GM23338 (cell line): Measurements from ENCODE around the gene ACAP1. TPM values are rescaled to one million over a fixed set of nuclear protein-coding genes. Genes with fewer than 3 reads are reported as not detected.
"Not testable (repeated sequence)": the region's sequence is repeated elsewhere in the genome, so short reads cannot be mapped to it uniquely, and the experiment has no call there.

Experiments used
- ATAC-seq: fragments of 200-7000 bp; cut with Tn5 transposase; 3 replicates; pipeline ENCODE4 v1.9.1; 2020
- DNase-seq: peaks from one replicate; pipeline ENCODE4 v3.0.0-alpha.2; 2015; ENCODE audit warnings: low spot score
- H2AFZ ChIP-seq: fragments of 200-600 bp; sonication (generic); 2 replicates; pipeline ENCODE4 v1.8.0; 2016; ENCODE audit warnings: antibody characterized with exemption, mild to moderate bottlenecking, moderate library complexity
- H3F3A ChIP-seq: fragments of 200-600 bp; sonication (generic); replicated peaks from 2 replicates; pipeline ENCODE4 v1.8.0; 2017; ENCODE audit warnings: antibody characterized with exemption, mixed run types, low read depth
- H3K27ac ChIP-seq: fragments of 200-600 bp; sonication (generic); 2 replicates; pipeline ENCODE4 v1.6.1; 2016; ENCODE audit warnings: low read depth
- H3K27me3 ChIP-seq: fragments of 200-600 bp; sonication (generic); 2 replicates; pipeline ENCODE4 v1.8.0; 2016; ENCODE audit warnings: mild to moderate bottlenecking, mixed run types, moderate library complexity; ENCODE audit not compliant: insufficient read depth
- H3K36me3 ChIP-seq: fragments of 200-600 bp; sonication (generic); 2 replicates; pipeline ENCODE4 v1.8.0; 2016; ENCODE audit warnings: mild to moderate bottlenecking; ENCODE audit not compliant: insufficient read depth
- H3K4me1 ChIP-seq: fragments of 200-600 bp; sonication (generic); 2 replicates; pipeline ENCODE4 v1.8.0; 2016; ENCODE audit warnings: mild to moderate bottlenecking, moderate library complexity; ENCODE audit not compliant: insufficient read depth
- H3K4me2 ChIP-seq: fragments of 200-600 bp; sonication (generic); 2 replicates; pipeline ENCODE4 v1.7.1; 2017; ENCODE audit warnings: mixed run types
- H3K4me3 ChIP-seq: fragments of 200-600 bp; sonication (generic); 2 replicates; pipeline ENCODE4 v1.6.1; 2016; ENCODE audit warnings: mixed run types
- H3K79me2 ChIP-seq: fragments of 200-600 bp; sonication (generic); replicated peaks from 2 replicates; pipeline ENCODE4 v1.8.0; 2017; ENCODE audit warnings: mild to moderate bottlenecking; ENCODE audit not compliant: insufficient read depth
- H3K9me2 ChIP-seq: fragments of 200-600 bp; sonication (generic); 2 replicates; pipeline ENCODE4 v1.8.0; 2017; ENCODE audit not compliant: insufficient read depth
- H4K20me1 ChIP-seq: fragments of 200-600 bp; sonication (generic); replicated peaks from 2 replicates; pipeline ENCODE4 v1.8.0; 2017; ENCODE audit warnings: mild to moderate bottlenecking; ENCODE audit not compliant: insufficient read depth
- H3K27ac Mint-ChIP-seq: 2 replicates; pipeline ENCODE4 v1.8.0; 2020; ENCODE audit warnings: inconsistent platforms, mild to moderate bottlenecking, moderate library complexity, mixed read lengths
- H3K27me3 Mint-ChIP-seq: 3 replicates; pipeline ENCODE4 v1.8.0; 2022; ENCODE audit warnings: low read depth, mild to moderate bottlenecking, moderate library complexity, mixed read lengths, inconsistent platforms; ENCODE audit not compliant: insufficient read depth, poor library complexity
- H3K36me3 Mint-ChIP-seq: 3 replicates; pipeline ENCODE4 v1.8.0; 2021; ENCODE audit warnings: low read depth, mild to moderate bottlenecking, inconsistent platforms, moderate library complexity, mixed read lengths
- H3K4me1 Mint-ChIP-seq: 3 replicates; pipeline ENCODE4 v1.8.0; 2020; ENCODE audit warnings: mild to moderate bottlenecking, inconsistent platforms, mixed read lengths
- H3K4me3 Mint-ChIP-seq: 3 replicates; pipeline ENCODE4 v1.8.0; 2021; ENCODE audit warnings: moderate library complexity, mild to moderate bottlenecking, inconsistent platforms, mixed read lengths
- H3K9me3 Mint-ChIP-seq: 3 replicates; pipeline ENCODE4 v1.8.0; 2020; ENCODE audit warnings: moderate library complexity, mild to moderate bottlenecking, inconsistent platforms, mixed read lengths
- CTCF ChIP-seq, 2 experiments: fragments of 200-600 bp in 1 of 2; sonication (generic) in 1 of 2; conservative IDR thresholded peaks; 2 replicates each; pipeline versions ENCODE4 v1.5.1 to v1.6.1; 2016 to 2017; ENCODE audit warnings: antibody characterized with exemption in 2 of 2, low read depth in 2 of 2, mild to moderate bottlenecking in 2 of 2, moderate library complexity in 1 of 2
- ETS1 ChIP-seq: IDR thresholded peaks from 2 replicates; pipeline ENCODE4 v1.6.1; 2016; ENCODE audit warnings: antibody characterized with exemption
- EZH2 ChIP-seq: fragments of 200-600 bp; sonication (generic); IDR thresholded peaks from one replicate; pipeline ENCODE4 v1.8.0; 2017; ENCODE audit warnings: antibody characterized with exemption, mild to moderate bottlenecking, low read depth; ENCODE audit not compliant: unreplicated experiment
- EZH2phosphoT487 ChIP-seq: fragments of 200-600 bp; sonication (generic); IDR thresholded peaks from one replicate; pipeline ENCODE4 v1.8.1; 2018; ENCODE audit warnings: antibody characterized with exemption; ENCODE audit not compliant: unreplicated experiment
- JUNB ChIP-seq: IDR thresholded peaks from one replicate; pipeline ENCODE4 v1.6.1; 2016; ENCODE audit warnings: antibody characterized with exemption; ENCODE audit not compliant: unreplicated experiment
- NANOG ChIP-seq: IDR thresholded peaks from 2 replicates; pipeline ENCODE4 v1.6.1; 2016; ENCODE audit warnings: antibody characterized with exemption, borderline replicate concordance
- polyA plus RNA-seq: library from polyadenylated mRNA; unstranded; fragments of >200 nt; fragmentation: Nextera tagmentation; extraction: Ambion mirVana; gene quantifications from 2 replicates; pipeline ENCODE4 v1.2.1, GENCODE V29; 2016
- total RNA-seq: library from RNA; depleted of rRNA; stranded (reverse); fragments of >200 nt; shearing (Covaris generic); gene quantifications from 2 replicates; pipeline ENCODE4 v1.2.3, GENCODE V29; 2014

The ACAP1 gene
- total and polyA plus RNA-seq, 2 experiments from 2014 or later = 30.7 to 40.1 TPM

GRCh38 chr17:7365963-7366362, 29.6 kb downstream of the ACAP1 start:
- H3K27ac Mint-ChIP-seq, H3K9me2 ChIP-seq, H3K4me2 ChIP-seq, H3K36me3 ChIP-seq, H3K27ac ChIP-seq, H3K9me3 Mint-ChIP-seq, H2AFZ ChIP-seq, H3F3A ChIP-seq, H3K36me3 Mint-ChIP-seq, H3K4me3 ChIP-seq, H3K27me3 Mint-ChIP-seq, H3K79me2 ChIP-seq, H4K20me1 ChIP-seq, H3K27me3 ChIP-seq, ATAC-seq, DNase-seq, H3K4me3 Mint-ChIP-seq: not testable (repeated sequence)
- H3K4me1 ChIP-seq = peaks cover 28% of the 10 kb centered on the region
- H3K4me1 Mint-ChIP-seq = peaks cover 26% of the 10 kb centered on the region

DNA sequence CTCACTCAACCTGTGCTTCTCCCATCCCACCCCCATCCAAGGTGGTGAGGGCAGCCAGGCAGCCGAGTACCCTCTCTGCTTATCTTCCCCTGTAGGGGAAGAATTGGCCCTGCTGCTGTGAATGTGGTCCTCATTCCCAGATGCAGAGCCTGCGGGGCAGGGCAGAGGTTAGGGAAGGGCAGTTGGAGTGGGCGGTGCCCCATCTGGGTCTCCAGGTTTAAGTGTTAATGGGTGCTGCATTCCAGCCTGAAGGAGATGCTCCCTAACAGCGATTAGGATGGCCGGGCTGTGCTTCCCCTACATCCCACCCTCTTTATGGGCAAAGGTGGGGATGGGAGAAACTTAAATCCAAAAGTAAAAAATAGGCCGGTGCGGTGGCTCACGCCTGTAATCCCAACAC, 30.8 kb downstream of the ACAP1 start:
- no peaks in the 10 kb centered on the region for H3K9me2 ChIP-seq
- Mint-ChIP-seq H3K36me3 (no peaks in the 10 kb centered on the region), H3K9me3 (no peaks in the 10 kb centered on the region), H3K4me3 (no peak overlapping the region), H3K27me3 (peaks cover 9% of the 10 kb centered on the region), H3K4me1 (peaks cover 26% of the 10 kb centered on the region), H3K27ac (no peak overlapping the region)
- no peaks in the 10 kb centered on the region for H3K36me3 ChIP-seq
- H4K20me1 ChIP-seq = no peaks in the 10 kb centered on the region
- no peaks in the 10 kb centered on the region for H3K79me2 ChIP-seq
- no peak overlapping the region for H2AFZ ChIP-seq
- peak overlapping the region; percentile 68 for H3K4me2 ChIP-seq
- H3F3A ChIP-seq = 0 out of 2 replicates have a peak, but pooled peaks cover 5% of the 10 kb centered on the region
- H3K27ac ChIP-seq = 0 out of 2 replicates have a peak overlapping the region, but pooled peaks have one; percentile 63
- TF ChIP-seq NANOG = no peak
- peak in 1 of 2 experiments; percentile 20; a peak in 2 of 4 replicates for TF ChIP-seq CTCF (conservative IDR thresholded peaks at IDR 0.05; ENCODE audit: low read depth in 2 of 2)
- no peak for TF ChIP-seq EZH2
- no peak for TF ChIP-seq JUNB
- DNase-seq (peak; percentile 64), ATAC-seq (peak; percentile 83)
- no peaks in the 10 kb centered on the region for H3K27me3 ChIP-seq
- H3K4me1 ChIP-seq = peaks cover 28% of the 10 kb centered on the region
- H3K4me3 ChIP-seq = 0 out of 2 replicates have a peak overlapping the region, but pooled peaks have one; percentile 26

DNA sequence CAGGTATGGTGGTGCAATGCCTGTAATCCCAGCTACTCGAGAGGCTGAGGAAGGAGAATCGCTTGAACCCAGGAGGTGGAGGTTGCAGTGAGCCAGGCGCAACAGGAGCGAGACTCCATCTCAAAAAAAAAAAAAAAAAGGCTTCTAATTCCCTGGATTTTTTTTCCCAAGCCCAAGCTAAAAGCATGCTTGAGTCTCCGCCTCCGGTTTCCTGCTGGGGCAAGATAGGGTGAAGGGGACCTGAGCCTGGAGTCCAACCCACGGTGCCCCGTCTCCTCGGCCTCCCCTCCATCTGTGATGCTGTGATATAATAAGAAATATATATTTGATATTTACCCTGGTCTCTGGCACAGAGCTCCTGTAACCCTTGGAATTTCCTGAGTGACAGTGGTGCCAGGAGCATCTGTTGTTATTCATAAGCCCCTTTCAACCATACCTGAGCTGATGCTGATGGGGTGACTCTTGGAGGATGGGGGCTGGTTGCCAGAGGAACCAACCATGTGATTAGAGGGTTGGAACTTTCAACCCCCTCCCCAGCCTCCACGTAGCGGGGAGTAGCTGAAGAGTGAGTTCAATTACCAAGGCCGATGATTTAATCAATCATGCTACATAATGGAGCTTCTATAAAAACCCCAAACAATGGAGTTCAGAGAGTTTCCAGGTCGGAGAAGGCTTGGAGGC, 31.7 kb downstream of the ACAP1 start:
- Mint-ChIP-seq H3K27ac (peak overlapping the region; percentile 14; the same call in 1 of the 2 replicates), H3K4me3 (peak overlapping the region; percentile 13; the same call in 2 of the 3 replicates), H3K4me1 (peaks cover 26% of the 10 kb centered on the region), H3K9me3 (no peaks in the 10 kb centered on the region), H3K27me3 (peaks cover 9% of the 10 kb centered on the region), H3K36me3 (no peaks in the 10 kb centered on the region)
- Histone ChIP-seq H3K27ac (peak overlapping the region; percentile 63; the same call in 1 of the 2 replicates), H4K20me1 (no peaks in the 10 kb centered on the region), H3K4me3 (peak overlapping the region; percentile 29; the same call in 1 of the 2 replicates), H2AFZ (peak overlapping the region; percentile 8; the same call in 1 of the 2 replicates), H3K36me3 (no peaks in the 10 kb centered on the region), H3K4me1 (peaks cover 28% of the 10 kb centered on the region), H3K4me2 (peak overlapping the region; percentile 68), H3K9me2 (no peaks in the 10 kb centered on the region), H3K27me3 (no peaks in the 10 kb centered on the region), H3K79me2 (no peaks in the 10 kb centered on the region), H3F3A (0 out of 2 replicates have a peak, but pooled peaks cover 5% of the 10 kb centered on the region)
- peak; percentile 45 for ATAC-seq
- peak; percentile 67 for DNase-seq
- TF ChIP-seq ETS1 (no peak), CTCF (conservative IDR thresholded peaks at IDR 0.05; ENCODE audit: low read depth in 2 of 2) (no peak), JUNB (no peak), EZH2phosphoT487 (no peak)
